Tibial nerve (tissue), 4 donors: ENCODE results near the gene CRYAA. TPM values are rescaled to one million over a fixed set of nuclear protein-coding genes. Genes with fewer than 3 reads are reported as not detected.
A peak's percentile ranks its signal among the peaks of the same experiment; 100 is the strongest.
"Not testable (repeated sequence)": the region's sequence is repeated elsewhere in the genome, so short reads cannot be mapped to it uniquely, and the experiment has no call there.

Source experiments
- DNase-seq, 2 donors: peaks; one replicate each; pipeline ENCODE4 v3.0.0-alpha.2; 2019; ENCODE audit warnings: low spot score in 2 of 2
- H3K27ac ChIP-seq, 4 donors: fragments of 200-600 bp; sonication (generic) in 3 of 4; one replicate each; pipeline ENCODE4 v1.5.1; 2017 to 2019; ENCODE audit warnings: mild to moderate bottlenecking in 1 of 4
- H3K27me3 ChIP-seq, 2 donors: fragments of 200-600 bp; sonication (generic) in 1 of 2; one replicate each; pipeline versions ENCODE4 v1.5.1 to v1.6.0; 2017 to 2019
- H3K36me3 ChIP-seq, 3 donors: fragments of 200-600 bp; sonication (generic); one replicate each; pipeline ENCODE4 v1.5.1; 2018 to 2019
- H3K4me1 ChIP-seq, 4 donors: fragments of 200-600 bp; sonication (generic) in 3 of 4; one replicate each; pipeline ENCODE4 v1.5.1; 2017 to 2019
- H3K4me3 ChIP-seq, 4 donors: fragments of 200-600 bp; sonication (generic) in 3 of 4; one replicate each; pipeline ENCODE4 v1.5.1; 2017 to 2019; ENCODE audit warnings: mild to moderate bottlenecking in 1 of 4, moderate library complexity in 1 of 4
- H3K9me3 ChIP-seq, 4 donors: fragments of 200-600 bp; sonication (generic) in 3 of 4; one replicate each; pipeline ENCODE4 v1.5.1; 2017 to 2019
- WGBS, 2 donors: methylation state at CpG; one replicate each; pipeline ENCODE4 v1.1.5; 2018; 5-methylcytosine and 5-hydroxymethylcytosine counted together
- total RNA-seq, 4 donors: library from RNA; depleted of rRNA; stranded (reverse); fragments of >200 nt; gene quantifications; one replicate each; pipeline ENCODE4 v1.1.0, GENCODE V29; 2016

CRYAA gene
- not detected for total RNA-seq

DNA sequence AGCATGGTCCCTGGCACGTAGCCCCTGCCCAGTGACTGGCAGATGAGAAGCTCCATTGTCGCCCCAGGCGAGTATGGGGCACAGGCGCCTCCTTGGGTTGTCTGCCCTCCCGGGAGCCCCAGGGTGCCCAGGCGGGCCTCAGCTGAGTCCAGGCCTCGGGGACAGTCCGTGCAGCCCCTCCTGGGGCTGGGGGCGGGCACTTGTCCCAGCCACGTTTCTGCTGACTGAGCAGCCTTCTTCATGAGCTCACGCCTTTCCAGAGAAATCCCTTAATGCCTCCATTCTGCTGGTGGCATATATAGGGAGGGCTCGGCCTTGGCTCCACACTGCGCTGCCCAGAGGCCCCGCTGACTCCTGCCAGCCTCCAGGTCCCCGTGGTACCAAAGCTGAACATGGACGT is at the start of gene CRYAA:
TSS of gene CRYAA (plus strand) at position 301 of the 400 bp plus-strand sequence. CDS start at position 393, 92 bp downstream.
- H3K9me3 ChIP-seq, H3K27ac ChIP-seq, H3K4me1 ChIP-seq, DNase-seq, H3K36me3 ChIP-seq, H3K4me3 ChIP-seq, H3K27me3 ChIP-seq: not testable (repeated sequence)
- WGBS, 2 donors = no CpG with 5 or more reads among the region's 16 CpGs

GRCh38 chr21:43130094-43130493 is 38.7 kb upstream of the CRYAA start:
- not testable (repeated sequence) for H3K36me3 ChIP-seq, DNase-seq, H3K9me3 ChIP-seq, H3K27ac ChIP-seq, H3K4me1 ChIP-seq, H3K27me3 ChIP-seq, H3K4me3 ChIP-seq
- WGBS, 2 donors = no CpG with 5 or more reads among the region's 7 CpGs

DNA sequence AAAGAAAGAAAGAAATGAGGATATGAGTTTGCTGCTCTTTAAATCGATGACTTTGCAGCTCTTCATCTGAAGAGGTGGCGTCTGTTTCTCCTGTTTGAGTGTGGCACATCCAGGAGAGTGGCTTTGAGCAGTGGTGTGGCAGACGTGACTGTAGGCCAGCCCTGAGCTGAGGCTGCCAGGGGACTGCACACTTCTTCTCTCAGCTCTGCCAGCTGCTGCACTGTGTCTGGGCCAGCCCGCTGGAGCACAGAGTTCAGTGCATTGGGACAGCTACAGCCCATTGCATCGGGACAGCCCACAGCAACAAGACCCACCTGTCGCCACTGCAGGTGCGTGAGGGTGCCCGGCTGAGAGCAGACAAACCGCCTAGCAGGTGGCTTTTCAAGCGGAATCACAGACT is 34.3 kb upstream of the CRYAA start:
- not testable (repeated sequence) for H3K36me3 ChIP-seq, H3K9me3 ChIP-seq, H3K27me3 ChIP-seq, H3K27ac ChIP-seq, H3K4me3 ChIP-seq, DNase-seq, H3K4me1 ChIP-seq
- no CpG with 5 or more reads among the region's 10 CpGs for WGBS, 2 donors

- not testable (repeated sequence) for H3K27me3 ChIP-seq
- WGBS, 2 donors = no CpG with 5 or more reads among the region's 8 CpGs
Observed at GRCh38 chr21:43138944-43139343, 29.9 kb upstream of the CRYAA start.

GRCh38 chr21:43141407-43141806 is 27.4 kb upstream of the CRYAA start:
- not testable (repeated sequence) for H3K36me3 ChIP-seq, H3K9me3 ChIP-seq, H3K27ac ChIP-seq, H3K4me1 ChIP-seq, DNase-seq, H3K27me3 ChIP-seq, H3K4me3 ChIP-seq
- WGBS, 2 donors = no CpG with 5 or more reads among the region's 17 CpGs

More at GRCh38 chr21:43138944-43139343, 29.9 kb upstream of the CRYAA start:
- not testable (repeated sequence) for H3K27ac ChIP-seq, H3K9me3 ChIP-seq, H3K36me3 ChIP-seq, H3K4me1 ChIP-seq, DNase-seq, H3K4me3 ChIP-seq

GRCh38 chr21:43146637-43147036 is 22.2 kb upstream of the CRYAA start:
- H3K4me1 ChIP-seq, H3K27me3 ChIP-seq, H3K4me3 ChIP-seq, H3K9me3 ChIP-seq, H3K36me3 ChIP-seq, DNase-seq, H3K27ac ChIP-seq: not testable (repeated sequence)
- no CpG with 5 or more reads among the region's 12 CpGs for WGBS, 2 donors

- not testable (repeated sequence) for H3K4me1 ChIP-seq, H3K36me3 ChIP-seq, H3K4me3 ChIP-seq, H3K9me3 ChIP-seq, H3K27me3 ChIP-seq, H3K27ac ChIP-seq, DNase-seq
- no CpG with 5 or more reads among the region's 7 CpGs for WGBS, 2 donors
Observed at GRCh38 chr21:43147999-43148398, 20.8 kb upstream of the CRYAA start.

DNA sequence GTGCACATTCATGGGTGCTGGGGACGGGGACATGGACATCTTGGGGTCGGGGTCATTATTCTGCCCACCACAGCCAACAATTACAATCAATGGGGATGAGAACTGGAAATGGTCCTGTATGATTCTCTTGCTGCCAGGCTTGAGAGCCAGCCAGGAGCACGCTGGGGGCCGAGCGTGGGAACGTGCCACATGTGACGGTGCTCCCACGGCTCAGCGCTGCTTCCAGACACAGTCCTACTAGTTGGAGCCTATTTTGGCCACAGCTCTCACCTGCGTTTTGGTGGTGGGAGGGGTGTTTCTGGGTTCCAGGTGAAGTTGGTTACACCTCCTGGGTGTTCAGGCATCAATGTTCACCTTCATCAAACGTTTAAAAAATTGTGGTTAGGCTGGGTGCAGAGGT is 19.5 kb upstream of the CRYAA start:
- not testable (repeated sequence) for H3K4me1 ChIP-seq, DNase-seq, H3K27ac ChIP-seq, H3K4me3 ChIP-seq, H3K27me3 ChIP-seq, H3K9me3 ChIP-seq, H3K36me3 ChIP-seq
- no CpG with 5 or more reads among the region's 11 CpGs for WGBS, 2 donors

- H3K9me3 ChIP-seq, H3K27ac ChIP-seq, H3K4me3 ChIP-seq, DNase-seq, H3K27me3 ChIP-seq, H3K4me1 ChIP-seq, H3K36me3 ChIP-seq: not testable (repeated sequence)
- no CpG with 5 or more reads among the region's 33 CpGs for whole genome bisulfite sequencing, 2 donors
Observed at GRCh38 chr21:43153601-43154000, 15.2 kb upstream of the CRYAA start.

GRCh38 chr21:43159279-43160175 is 9.3 kb upstream of the CRYAA start:
- not testable (repeated sequence) for H3K4me3 ChIP-seq, DNase-seq, H3K36me3 ChIP-seq, H3K9me3 ChIP-seq, H3K27me3 ChIP-seq, H3K4me1 ChIP-seq
- H3K27ac ChIP-seq = peak overlapping the region in 1 of 4 donors; percentile 64
- 35 to 52% methylated on average over 3 of the region's 31 CpGs for WGBS, 2 donors

- WGBS, 2 donors = no CpG with 5 or more reads among the region's 24 CpGs
- H3K27me3 ChIP-seq, H3K27ac ChIP-seq, H3K4me1 ChIP-seq, DNase-seq, H3K4me3 ChIP-seq, H3K9me3 ChIP-seq, H3K36me3 ChIP-seq: not testable (repeated sequence)
Observed at GRCh38 chr21:43161826-43162707, 6.7 kb upstream of the CRYAA start.

DNA sequence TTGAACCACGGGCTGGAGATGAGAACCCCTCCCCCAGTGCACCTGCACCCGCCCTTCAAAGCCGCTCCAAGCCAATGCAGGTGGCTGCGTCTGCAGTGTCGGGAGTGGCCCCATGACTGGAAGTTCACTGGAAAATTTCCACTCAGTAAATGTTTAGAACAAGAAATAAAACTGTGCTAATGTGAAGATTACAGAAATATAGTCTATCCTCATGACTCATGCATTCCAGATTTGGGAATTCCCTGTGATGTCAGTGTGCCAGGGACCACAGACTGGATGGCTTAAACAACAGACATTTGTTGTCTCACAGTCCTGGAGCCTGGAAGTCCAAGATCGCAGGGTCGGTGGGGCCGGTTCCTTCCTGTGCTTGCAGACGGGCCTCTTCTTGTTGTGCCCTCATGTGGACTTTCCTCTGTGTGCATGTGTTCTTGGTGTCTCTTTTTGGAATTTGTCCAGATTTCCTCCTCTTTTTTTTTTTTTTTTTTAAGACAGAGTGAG is 6.1 kb upstream of the CRYAA start:
- H3K9me3 ChIP-seq, H3K27ac ChIP-seq, DNase-seq, H3K27me3 ChIP-seq, H3K4me1 ChIP-seq, H3K36me3 ChIP-seq, H3K4me3 ChIP-seq: not testable (repeated sequence)
- WGBS, 2 donors = no CpG with 5 or more reads among the region's 9 CpGs

GRCh38 chr21:43164823-43165222 is 4.0 kb upstream of the CRYAA start:
- H3K36me3 ChIP-seq, H3K4me1 ChIP-seq, DNase-seq, H3K27ac ChIP-seq, H3K27me3 ChIP-seq, H3K9me3 ChIP-seq, H3K4me3 ChIP-seq: not testable (repeated sequence)
- WGBS, 2 donors = no CpG with 5 or more reads among the region's 3 CpGs
